HuH-7 (cell line): Measurements from ENCODE around the gene RMND1.
"Not testable (repeated sequence)": the region's sequence is repeated elsewhere in the genome, so short reads cannot be mapped to it uniquely, and the experiment has no call there.

Experiments used
- DNase-seq: peaks from one replicate; pipeline ENCODE4 v3.0.0; 2011; ENCODE audit warnings: low spot score

RMND1 gene, protein sequence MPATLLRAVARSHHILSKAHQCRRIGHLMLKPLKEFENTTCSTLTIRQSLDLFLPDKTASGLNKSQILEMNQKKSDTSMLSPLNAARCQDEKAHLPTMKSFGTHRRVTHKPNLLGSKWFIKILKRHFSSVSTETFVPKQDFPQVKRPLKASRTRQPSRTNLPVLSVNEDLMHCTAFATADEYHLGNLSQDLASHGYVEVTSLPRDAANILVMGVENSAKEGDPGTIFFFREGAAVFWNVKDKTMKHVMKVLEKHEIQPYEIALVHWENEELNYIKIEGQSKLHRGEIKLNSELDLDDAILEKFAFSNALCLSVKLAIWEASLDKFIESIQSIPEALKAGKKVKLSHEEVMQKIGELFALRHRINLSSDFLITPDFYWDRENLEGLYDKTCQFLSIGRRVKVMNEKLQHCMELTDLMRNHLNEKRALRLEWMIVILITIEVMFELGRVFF

DNA sequence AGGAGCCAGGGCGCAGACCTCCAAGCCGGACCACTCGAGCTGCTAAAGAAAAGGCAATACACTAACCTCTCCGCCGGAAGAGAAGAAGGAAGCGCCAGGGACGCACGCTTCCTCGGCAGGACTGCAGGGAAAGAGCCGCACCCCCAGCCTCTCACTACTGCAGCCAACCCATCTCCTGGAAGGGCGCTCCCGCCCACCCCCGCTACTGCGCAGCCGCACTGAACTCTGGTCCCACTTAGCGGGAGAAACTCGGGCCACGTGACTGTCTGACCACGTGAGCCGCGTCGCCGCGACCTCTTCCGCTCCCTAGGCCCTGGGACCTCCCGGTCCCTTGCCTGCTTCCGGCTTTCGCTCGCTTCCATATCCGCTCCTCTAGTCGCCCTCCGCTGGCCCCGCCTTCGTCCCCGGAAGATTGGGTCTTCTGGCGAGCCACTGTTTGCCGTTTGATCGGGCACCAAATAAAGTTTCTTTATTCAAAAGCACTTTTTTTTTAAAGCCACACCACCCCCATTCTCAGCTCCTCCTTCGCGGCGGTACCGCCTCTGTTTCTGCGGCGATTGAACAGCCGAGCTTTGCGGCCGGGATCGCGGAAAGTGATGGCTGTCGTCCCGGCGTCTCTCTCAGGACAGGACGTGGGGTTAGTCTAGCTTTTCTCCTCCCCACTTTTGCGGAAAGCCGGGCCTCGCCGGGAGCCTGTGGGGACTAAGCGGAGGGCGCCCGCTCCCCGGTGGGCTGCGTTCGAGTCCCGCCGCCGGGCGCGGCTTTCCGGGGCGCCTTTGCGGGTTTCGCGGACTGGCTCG lies at the start of gene RMND1:
TSS of gene RMND1 (minus strand) at position 177 of the 800 bp plus-strand sequence. CDS start 6,315 bp downstream, outside the sequence.
- DNase-seq = peak; percentile 99

DNA sequence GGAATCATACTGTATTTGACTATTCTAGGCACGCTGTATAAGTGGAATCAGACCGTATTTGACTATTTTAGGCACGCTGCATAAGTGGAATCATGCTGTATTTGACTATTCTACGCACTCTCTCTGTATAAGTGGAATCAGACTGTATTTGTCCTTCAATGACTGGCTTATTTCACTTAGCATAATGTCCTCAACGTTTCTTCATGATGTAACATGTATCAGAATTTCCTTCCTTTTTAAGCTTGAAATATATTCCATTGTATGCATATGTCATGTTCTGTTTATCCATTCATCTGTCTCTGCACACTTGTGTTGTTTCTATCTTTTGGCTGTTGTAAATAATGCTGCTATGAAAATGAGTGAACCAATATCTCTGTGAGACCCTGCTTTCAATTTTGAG lies 47.6 kb upstream of the RMND1 start:
- no peak for DNase-seq

DNA sequence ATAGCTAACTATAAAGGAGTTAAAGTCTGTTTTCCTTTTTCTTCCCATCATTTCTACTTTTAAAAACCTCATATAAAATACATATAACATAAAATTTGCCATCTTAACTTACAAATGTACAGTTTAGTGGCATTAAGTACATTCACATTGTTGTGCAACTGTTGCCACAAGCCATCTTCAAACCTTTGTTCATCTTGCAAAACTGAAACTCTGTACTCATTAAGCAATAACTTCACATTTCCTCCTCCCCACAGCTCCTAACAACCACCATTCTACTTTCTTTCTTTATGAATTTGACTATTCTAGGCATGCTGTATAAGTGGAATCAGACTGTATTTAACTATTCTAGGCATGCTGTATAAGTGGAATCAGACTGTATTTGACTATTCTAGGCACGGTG lies 46.4 kb upstream of the RMND1 start:
- DNase-seq = peak; percentile 25

DNA sequence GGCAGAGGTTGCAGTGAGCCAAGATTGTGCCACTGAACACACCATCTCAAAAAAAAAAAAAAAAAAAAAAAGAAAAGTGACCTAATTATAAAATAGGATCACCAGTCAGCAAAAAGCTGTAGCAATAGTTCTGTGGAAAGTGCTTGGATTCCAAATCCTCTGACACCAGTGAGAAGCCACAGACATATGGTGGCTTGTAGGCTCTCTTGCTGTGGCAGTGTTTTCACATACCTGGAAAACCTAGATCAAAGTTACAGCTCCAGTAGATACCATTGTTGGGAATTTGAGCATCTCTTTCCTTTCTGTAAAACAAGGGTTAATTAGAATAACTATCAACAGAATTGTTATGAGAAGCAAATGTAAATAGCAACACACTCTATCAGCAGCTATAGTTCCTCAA lies 46.0 kb upstream of the RMND1 start:
- DNase-seq = no peak

DNA sequence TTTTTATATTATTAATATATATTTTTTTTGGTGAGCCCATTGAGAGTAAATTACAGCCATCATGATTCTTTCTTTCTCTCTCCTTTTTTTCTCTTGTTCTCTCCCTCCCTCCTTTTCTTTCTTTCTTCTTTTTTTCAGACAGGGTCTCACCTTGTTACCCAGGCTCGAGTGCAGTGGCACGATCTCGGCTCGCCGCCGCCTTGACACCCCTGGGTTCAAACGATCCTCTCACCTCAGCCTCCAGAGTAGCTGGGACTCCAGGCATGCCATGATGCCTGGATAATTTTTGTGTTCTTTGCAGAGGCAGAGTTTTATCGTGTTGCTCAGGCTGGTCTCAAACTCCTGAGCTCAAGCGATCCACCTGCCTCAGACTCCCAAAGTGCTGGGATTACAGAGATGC lies 43.5 kb upstream of the RMND1 start:
- no peak for DNase-seq

DNA sequence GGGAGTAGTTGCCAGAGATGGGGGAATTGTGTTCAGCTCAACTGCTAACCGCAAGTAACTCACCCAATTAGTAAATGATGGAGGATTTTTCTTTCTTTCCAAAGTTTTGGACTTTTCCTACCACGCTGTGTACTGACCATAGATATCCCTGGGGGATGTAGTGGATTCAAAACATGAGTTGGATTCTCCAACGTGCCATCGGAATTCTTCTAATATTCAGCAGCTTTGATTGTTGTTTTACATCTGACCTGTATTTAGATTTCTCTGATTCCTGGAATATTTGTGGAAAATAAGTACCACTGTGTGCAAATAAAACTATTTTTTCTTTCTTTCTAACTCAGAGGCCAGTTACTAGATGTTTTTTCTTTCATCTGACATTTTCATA lies 43.0 kb upstream of the RMND1 start:
- DNase-seq = no peak

DNA sequence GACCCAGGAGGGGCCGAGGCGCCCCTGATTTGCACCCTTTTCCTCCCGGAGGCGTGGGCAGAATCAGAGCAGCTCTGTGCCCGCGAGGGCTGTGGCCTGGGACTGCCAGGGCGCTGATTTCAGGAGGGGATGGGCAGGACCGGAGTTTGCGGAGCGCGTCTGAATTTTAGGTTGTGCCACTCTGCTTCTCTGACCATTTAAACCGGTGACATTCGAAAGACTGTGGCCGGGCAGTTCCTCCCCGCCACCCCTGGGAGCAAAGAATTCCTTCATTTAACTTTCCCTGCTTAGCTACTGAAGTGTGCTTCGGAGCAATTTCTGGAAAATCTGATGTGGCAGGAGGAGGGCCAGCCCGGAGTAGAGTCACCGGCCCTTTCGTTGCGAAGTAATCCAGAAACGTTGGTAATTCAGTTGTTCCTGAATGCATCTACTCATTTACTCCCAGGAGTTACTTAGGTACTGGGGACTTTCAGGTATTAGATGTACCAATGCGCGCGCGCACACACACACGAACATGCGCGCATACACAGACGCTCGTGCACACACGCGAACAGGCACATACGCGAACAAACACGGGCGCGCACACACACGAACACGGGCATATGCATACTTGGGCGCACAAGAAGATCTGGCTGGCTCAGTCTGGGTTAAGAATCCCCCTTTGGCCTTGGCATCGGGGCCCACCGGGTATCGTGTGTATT lies 42.5 kb upstream of the RMND1 start:
- DNase-seq = peak; percentile 32

DNA sequence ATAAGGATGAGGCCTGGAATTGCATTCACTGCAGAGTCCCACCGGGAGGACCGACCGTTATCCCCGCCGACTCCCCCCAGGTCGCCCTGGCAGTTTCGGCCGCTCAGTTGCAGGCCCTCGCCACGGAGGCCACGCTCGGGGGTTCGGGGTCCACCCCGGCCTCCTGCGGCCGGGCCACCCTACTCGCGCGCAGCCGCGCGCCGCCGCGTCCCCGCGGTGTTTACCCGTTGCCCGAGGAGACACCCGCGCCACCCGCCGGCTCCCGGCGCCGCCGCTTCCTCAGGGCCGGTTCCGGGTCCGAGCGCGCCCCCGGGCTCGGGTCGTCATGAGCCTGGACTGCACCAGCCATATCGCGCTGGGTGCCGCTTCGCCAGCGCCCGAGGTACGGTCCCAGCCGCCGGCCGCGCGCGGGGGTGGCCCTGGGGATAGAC lies 41.9 kb upstream of the RMND1 start, which contains the start of gene CCDC170:
TSS of gene CCDC170 (plus strand) at position 214 of the 431 bp plus-strand sequence. CDS start at position 326, 112 bp downstream.
- DNase-seq = peak; percentile 66

DNA sequence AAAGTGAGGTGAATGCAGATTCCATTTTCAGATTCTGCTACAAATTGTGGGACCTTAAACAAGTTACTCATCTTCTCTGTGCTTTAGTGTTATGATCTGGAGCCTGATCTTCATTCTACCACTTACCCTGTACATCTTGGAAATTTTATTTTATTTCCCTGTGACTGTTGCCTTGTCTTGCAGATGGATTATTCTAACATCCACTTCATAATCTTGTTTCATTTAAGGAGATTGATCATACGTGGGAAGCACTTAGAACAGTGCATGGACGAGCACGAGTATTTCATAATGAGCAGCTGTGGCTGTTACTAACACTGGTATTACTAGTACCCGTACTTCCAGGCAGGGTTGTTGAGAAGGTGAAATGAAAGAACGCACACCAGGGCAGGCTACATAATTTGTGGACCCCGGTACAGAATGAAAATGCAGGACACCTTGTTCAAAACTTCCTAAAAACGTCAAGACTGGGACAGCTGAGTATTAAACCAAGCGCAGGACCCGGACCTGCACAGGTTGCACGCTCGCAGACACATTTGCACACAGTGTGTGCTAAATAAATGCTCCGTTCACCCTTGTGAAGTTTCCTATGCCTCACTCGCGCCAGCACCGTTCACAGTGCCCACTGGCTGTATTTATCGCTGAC lies 41.4 kb upstream of the RMND1 start:
- peak; percentile 29 for DNase-seq

DNA sequence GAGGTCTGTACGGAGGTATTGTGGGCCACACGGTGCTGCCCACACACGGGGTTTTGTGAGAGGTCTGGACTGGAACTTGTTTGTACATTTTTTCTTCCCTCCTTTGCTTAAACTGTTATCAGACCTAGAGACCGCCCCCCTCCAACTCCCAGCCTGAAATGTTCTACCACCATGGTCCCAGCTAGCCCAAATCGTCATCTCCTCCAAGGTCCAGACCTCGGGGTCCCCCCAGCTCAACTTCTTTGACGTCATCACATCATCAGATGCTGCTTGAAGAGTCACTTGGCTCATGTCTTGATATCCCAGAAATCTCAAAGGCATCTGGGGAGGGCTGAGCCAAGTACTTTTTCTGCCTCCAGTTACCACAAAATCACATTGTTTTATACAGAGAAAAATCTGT lies 39.1 kb upstream of the RMND1 start:
- DNase-seq = no peak

DNA sequence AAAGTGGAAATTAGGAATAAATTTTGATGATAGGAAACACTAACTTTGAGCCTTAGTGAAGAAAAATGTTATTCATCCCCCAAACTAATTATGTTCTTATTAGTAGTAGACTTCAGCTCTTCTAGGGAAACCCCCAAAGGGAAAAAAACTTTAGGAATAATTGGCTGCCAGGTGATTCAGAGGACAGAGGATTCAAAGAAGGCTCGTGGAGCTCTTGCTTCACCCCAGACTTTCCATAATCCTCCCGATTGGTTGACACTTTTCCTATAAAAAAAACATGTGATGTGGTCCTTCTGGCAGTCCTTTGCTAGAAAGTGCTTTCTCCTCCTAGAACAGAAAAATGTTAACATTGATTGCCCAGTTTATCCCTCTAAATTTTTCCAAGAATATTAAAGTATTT lies 36.3 kb upstream of the RMND1 start:
- no peak for DNase-seq

DNA sequence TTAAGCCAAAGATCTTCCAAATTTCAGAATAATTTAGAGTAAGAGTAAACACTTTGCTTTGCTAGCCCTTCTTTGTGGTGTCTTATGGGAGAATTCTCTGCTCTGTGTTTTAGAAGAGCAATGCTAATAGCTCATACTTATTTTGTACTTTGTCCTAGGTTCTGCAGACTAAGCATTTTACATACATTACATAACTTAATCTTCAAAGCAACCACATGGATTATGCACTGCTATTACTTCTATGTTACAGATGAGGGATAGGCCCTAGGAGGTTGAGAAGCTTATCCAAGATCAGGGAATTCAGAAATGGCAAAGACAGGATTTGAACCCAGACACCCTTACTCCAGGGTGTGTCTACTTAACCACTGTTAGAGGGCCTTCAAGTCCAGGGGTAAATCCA lies 32.1 kb upstream of the RMND1 start:
- DNase-seq = no peak

DNA sequence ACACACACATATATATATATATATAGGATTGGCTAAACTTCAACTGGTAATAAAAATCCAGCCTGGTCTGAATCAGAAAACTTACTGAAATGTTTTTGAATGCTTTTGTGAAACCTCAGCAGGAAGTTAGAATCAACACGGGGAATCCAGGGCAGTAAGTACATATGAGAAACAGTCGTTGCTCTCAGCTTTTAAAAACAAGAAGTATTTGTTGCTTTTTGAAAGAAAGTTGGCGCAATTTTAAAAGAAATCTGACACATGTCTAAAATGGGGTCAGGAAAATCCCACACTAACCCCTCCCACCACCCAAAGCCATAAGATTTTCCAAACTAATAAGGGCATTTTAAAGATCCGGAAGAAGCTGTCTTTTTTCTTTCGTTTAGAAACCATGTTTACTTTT lies 30.4 kb upstream of the RMND1 start:
- DNase-seq = no peak

DNA sequence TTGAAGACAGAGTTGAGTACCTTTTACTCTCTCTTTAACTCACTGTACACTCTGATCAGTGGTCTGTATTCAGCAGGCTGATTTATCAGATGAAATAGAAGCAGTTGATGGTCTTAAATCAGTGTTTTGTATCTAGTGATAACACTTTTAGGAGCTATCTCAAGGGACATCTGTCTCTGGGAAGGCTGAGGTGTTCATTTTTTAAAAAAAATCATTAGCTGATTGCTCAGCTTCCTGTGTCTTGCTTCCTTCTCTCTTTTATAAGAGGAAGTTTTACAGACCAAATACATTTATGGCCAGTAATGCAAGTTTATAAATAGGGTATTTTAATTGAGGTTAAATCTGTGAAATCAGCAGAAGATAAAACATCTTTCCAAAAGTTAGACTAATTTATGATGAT lies 29.9 kb upstream of the RMND1 start:
- DNase-seq = no peak

DNA sequence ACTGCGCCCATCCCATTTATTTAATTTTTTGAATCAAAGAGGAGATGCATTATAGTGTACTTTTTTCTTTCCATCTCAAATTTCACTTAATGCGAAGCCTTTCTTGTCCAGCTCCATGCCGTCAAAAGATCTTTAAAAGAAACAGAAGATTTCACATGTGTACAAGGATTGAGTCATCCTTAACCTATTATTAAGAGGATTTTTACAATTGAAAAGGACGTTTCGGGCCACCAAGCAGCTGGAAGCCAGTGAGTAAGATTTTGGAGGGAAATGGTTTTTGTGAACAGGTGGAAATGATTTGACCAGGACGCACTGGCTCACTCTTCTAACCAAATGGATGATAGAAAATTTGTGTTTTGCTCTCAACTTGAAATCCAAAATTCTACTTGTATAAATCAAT lies 26.7 kb upstream of the RMND1 start:
- DNase-seq = no peak

DNA sequence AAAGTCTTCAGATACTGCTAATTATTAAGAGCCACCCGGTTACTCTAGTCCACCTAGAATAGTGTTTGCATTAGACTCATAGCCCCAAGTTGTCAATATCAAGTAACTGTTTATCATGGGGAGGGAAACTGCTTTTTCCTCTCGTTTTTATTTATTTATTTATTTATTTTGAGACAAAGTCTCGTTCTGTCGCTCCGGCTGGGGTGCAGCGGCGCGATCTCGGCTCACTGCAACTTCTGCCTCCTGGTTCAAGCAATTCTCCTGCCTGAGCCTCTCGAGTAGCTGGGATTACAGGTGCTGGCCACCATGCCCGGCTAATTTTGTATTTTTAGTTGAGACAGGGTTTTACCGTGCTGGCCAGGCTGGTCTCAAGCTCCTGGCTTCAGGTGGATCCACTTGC lies 25.8 kb upstream of the RMND1 start:
- DNase-seq = no peak

DNA sequence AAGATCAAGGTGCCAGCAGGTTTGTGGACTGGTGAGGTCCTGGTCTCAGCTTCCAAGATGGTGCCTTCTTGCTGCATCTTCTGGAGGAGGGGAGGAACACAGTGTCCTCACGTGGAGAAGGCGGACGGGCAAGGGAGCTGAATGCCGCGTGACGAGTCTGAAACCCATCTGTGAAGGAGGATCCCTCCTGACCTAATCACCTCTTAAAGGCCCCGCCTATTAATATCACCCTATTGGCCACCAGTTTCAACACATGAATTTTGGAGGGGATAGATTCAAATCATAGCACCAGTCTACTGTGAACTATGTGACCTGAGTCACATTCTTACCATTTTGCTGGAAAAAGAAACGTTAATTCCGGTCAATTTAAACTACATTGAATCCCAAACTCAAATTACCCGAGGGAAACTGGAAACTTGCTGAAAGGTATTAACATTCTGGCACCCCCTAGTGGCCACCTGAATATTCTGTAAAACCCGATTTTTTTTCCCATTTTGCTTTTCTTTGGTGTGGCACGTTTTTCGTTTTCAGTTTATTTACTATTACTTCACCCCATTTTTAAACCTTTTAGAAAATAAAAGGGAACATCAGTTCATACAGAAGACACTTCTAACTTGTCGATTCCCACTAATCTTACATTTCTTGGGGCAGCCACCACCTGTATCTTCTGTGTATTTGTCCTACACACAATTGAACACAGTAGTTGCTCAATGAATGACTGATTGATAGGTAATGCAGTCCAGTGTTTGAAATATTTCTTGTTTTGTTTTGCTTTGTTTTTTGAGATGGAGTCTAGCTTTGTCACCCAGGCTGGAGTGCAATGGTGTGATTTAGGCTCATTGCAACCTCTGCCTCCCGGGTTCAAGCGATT lies 24.0 kb upstream of the RMND1 start:
- DNase-seq = peak; percentile 33

DNA sequence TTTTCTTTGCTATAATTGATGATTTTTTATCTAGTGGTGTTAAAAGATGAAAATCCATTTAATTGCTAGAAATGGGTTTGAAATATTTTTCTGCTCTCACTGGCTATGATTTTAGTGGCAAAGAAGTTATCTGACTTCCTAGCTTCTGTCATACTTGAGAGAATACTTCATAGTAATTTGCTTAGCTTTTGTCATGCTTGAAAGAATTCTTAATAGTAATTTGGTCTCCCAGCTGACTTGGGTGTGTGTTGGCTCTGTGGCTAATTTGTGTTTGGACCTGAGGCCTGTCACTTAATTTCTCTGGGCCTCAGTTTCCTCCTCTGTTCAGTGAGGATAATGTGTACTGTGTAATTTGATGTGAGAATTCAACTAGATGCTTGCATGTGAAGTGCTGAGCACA lies 12.8 kb upstream of the RMND1 start:
- DNase-seq = no peak

DNA sequence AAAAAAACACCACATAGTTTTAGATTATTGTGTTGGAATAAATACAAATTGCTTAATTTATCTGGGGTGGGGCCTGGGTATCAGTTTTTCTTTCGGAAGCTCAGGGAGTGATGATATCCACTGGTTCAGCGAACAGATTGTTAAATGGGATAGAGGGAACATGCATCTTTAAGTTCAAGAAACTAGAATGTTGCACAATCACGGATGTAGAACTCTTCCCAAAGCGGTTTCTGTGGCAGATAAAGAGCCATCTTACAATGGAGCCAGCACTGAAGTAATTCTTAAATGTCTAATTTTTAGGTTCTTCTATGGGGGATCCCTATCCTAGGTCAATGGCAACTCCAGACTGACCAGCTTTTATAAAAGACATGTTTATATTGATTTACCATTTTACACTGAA lies 9.7 kb upstream of the RMND1 start:
- no peak for DNase-seq

DNA sequence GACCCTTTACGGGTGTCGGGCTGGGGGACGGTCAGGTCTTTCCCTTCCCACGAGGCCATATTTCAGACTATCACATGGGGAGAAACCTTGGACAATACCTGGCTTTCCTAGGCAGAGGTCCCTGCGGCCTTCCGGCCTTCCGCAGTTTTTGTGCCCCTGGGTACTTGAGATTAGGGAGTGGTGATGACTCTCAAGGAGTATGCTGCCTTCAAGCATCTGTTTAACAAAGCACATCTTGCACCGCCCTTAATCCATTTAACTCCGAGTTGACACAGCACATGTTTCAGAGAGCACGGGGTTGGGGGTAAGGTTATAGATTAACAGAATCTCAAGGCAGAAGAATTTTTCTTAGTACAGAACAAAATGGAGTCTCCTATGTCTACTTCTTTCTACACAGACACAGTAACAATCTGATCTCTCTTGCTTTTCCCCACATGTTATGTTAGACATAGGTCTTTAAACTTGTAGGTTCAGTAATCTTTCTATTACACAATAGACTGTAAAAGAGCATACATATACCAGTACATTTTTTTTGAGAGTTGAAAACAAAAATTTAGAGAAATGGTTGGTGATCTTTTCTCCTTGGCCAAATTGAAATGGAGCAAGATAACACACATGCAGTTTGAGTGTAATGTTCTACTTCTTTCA lies 3.9 kb upstream of the RMND1 start:
- not testable (repeated sequence) for DNase-seq
